HG03175 (cell line): ENCODE data around the gene FBXL15.

Experiments
- ATAC-seq: cut with Tn5 transposase; IDR thresholded peaks from one replicate; pipeline ENCODE4 v1.9.1; 2021; ENCODE audit warnings: mild to moderate bottlenecking, moderate library complexity; ENCODE audit not compliant: unreplicated experiment

FBXL15 gene

GRCh38 chr10:102420714-102421506 is at the start of gene FBXL15:
Gene FBXL15 (plus strand): TSS chr10:102420836. CDS start chr10:102421130, 294 bp downstream.
- peak; percentile 72 for ATAC-seq

- ATAC-seq: no peak
These were observed 49.3 kb upstream of the FBXL15 start for GRCh38 chr10:102371295-102371694.

GRCh38 chr10:102375250-102375649 is 45.4 kb upstream of the FBXL15 start:
- ATAC-seq: no peak

GRCh38 chr10:102375867-102376266 is 44.8 kb upstream of the FBXL15 start:
- no peak for ATAC-seq

GRCh38 chr10:102376901-102377300 is 43.7 kb upstream of the FBXL15 start:
- no peak for ATAC-seq

- ATAC-seq: no peak
These were observed 41.3 kb upstream of the FBXL15 start for GRCh38 chr10:102379383-102379782.

GRCh38 chr10:102381983-102382382 is 38.7 kb upstream of the FBXL15 start:
- no peak for ATAC-seq

GRCh38 chr10:102382871-102383270 is 37.8 kb upstream of the FBXL15 start:
- no peak for ATAC-seq

GRCh38 chr10:102384053-102384452 is 36.6 kb upstream of the FBXL15 start:
- no peak for ATAC-seq

GRCh38 chr10:102384606-102385429 is 35.8 kb upstream of the FBXL15 start:
- no peak for ATAC-seq

GRCh38 chr10:102389894-102390293 is 30.7 kb upstream of the FBXL15 start:
- ATAC-seq: no peak

- no peak for ATAC-seq
These were observed 28.3 kb upstream of the FBXL15 start for GRCh38 chr10:102392306-102392705.

- no peak for ATAC-seq
These were observed 27.1 kb upstream of the FBXL15 start for GRCh38 chr10:102393411-102394078.

- peak; percentile 83 for ATAC-seq
These were observed 26.4 kb upstream of the FBXL15 start for GRCh38 chr10:102394079-102394800.

GRCh38 chr10:102394801-102395399 is 25.7 kb upstream of the FBXL15 start:
- ATAC-seq: peak; percentile 0

- peak; percentile 25 for ATAC-seq
These were observed 25.0 kb upstream of the FBXL15 start, which contains the start of gene NFKB2 for GRCh38 chr10:102395400-102396316. Gene NFKB2 (plus strand): TSS chr10:102395705. CDS start chr10:102395960, 255 bp downstream.

- no peak for ATAC-seq
These were observed 24.4 kb upstream of the FBXL15 start for GRCh38 chr10:102396317-102396650.

GRCh38 chr10:102396730-102397151 is 23.9 kb upstream of the FBXL15 start:
- no peak for ATAC-seq
